A673 (cell line): Measurements from ENCODE around the gene PCBP3. TPM values are rescaled to one million over a fixed set of nuclear protein-coding genes. Genes with fewer than 3 reads are reported as not detected.

Experiments
- BruUV-seq: library from RNA; stranded (reverse); fragments of 400-500 nt; replicated peaks from 2 replicates; lab custom pipeline; 2021; lab: Mats Ljungman, UMichigan
- CTCF ChIA-PET: fragments of 300-600 bp; sonication (Branson Sonifier 250); formaldehyde crosslinking; loops from one replicate; lab custom pipeline; 2022; ENCODE audit warnings: antibody characterized with exemption; lab: Charles Lee
- POLR2A ChIA-PET: fragments of 300-600 bp; sonication (Branson Sonifier 250); formaldehyde crosslinking; loops from one replicate; lab custom pipeline; 2022; ENCODE audit warnings: antibody characterized with exemption; ENCODE audit not compliant: low non-redundant PET; lab: Charles Lee
- DNase-seq: peaks from one replicate; pipeline ENCODE4 v3.0.0-alpha.2; 2015; ENCODE audit warnings: low spot score
- H3K27ac ChIP-seq: fragments of 200-600 bp; sonication (generic); 2 replicates; pipeline ENCODE4 v1.5.1; 2016; ENCODE audit warnings: mixed run types, low read depth, mild to moderate bottlenecking, mixed read lengths, antibody characterized with exemption, low read length; ENCODE audit not compliant: poor library complexity, severe bottlenecking
- H3K27me3 ChIP-seq: fragments of 200-600 bp; sonication (generic); replicated peaks from 2 replicates; pipeline ENCODE4 v1.6.1; 2017; ENCODE audit warnings: mixed run types, low read depth, mild to moderate bottlenecking, mixed read lengths, antibody characterized with exemption, low read length; ENCODE audit not compliant: insufficient read depth, poor library complexity
- H3K36me3 ChIP-seq: fragments of 200-600 bp; sonication (generic); 2 replicates; pipeline ENCODE4 v1.6.1; 2016; ENCODE audit warnings: mixed run types, mild to moderate bottlenecking, mixed read lengths, antibody characterized with exemption, low read length; ENCODE audit not compliant: insufficient read depth, poor library complexity, severe bottlenecking
- H3K4me1 ChIP-seq: fragments of 200-600 bp; sonication (generic); 2 replicates; pipeline ENCODE4 v1.6.1; 2017; ENCODE audit warnings: mixed run types, mild to moderate bottlenecking, mixed read lengths, antibody characterized with exemption, low read length; ENCODE audit not compliant: insufficient read depth, poor library complexity, severe bottlenecking
- H3K4me3 ChIP-seq: fragments of 200-600 bp; sonication (generic); 2 replicates; pipeline ENCODE4 v1.5.1; 2016; ENCODE audit warnings: low read depth, mixed run types, mild to moderate bottlenecking, mixed read lengths, low read length; ENCODE audit not compliant: poor library complexity, severe bottlenecking
- H3K9me3 ChIP-seq: fragments of 200-600 bp; sonication (generic); 2 replicates; pipeline ENCODE4 v1.6.1; 2016; ENCODE audit warnings: mixed run types, low read depth, mild to moderate bottlenecking, mixed read lengths, antibody characterized with exemption, low read length; ENCODE audit not compliant: poor library complexity, severe bottlenecking
- EZH2 ChIP-seq: fragments of 200-600 bp; sonication (generic); IDR thresholded peaks from 2 replicates; pipeline ENCODE4 v1.6.1; 2017; ENCODE audit warnings: borderline replicate concordance, low read depth, mild to moderate bottlenecking, mixed read lengths, antibody characterized with exemption, low read length; ENCODE audit not compliant: poor library complexity, severe bottlenecking
- intact Hi-C: fragments of 100-400 bp; cut with micrococcal nuclease; formaldehyde crosslinking; loops from one replicate; pipeline ENCODE4 v1.10.0; 2022; ENCODE audit not compliant: unreplicated experiment
- total RNA-seq: library from RNA; stranded (reverse); gene quantifications from 2 replicates; pipeline ENCODE4 v1.2.3, GENCODE V29; 2021
- TF ChIP-seq, protein P1 (sequence below): fragments of 300-800, 200-600 bp; sonication (generic); conservative IDR thresholded peaks from 2 replicates; pipeline ENCODE4 v1.5.1; 2017; ENCODE audit warnings: low read depth, mild to moderate bottlenecking, antibody characterized with exemption, low read length, moderate library complexity, mixed read lengths

The PCBP3 gene
- total RNA-seq, 1 experiment from 2014 or later = 25.6 TPM

DNA sequence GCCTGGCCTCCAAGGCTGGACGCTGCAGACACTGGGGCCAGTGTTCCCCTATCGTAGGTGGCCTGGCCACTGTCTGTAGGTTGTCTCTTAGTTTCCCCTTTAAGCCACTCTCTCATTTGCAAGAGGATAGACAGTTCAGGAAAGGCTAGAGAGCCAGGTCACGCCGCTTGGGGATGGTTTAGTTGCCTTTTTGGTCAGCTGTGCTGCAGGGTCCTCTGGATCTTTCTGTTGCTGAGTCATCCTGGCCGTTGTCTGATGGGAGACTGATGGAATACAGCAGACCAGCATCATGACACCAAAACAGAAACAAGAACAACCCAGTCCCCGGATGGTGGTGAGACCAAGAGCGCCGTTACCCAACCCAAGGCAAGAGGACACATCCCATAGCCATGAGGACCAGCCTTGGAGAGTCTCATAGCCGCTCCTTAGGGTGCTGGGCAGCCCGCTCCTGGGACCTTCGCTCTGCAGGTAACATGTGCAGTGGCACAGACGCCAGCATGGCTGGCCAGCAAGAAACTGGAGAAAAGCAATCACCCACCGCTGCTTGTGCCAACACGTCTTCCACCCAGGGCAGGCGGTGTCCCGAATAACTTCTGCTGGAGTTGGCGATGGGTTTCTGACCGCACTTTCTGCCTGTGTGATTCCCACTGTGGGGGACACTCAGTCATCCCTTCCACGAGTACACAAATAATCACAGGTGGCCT lies 258.9 kb downstream of the PCBP3 start:
- CTCF ChIA-PET = no interaction called here

DNA sequence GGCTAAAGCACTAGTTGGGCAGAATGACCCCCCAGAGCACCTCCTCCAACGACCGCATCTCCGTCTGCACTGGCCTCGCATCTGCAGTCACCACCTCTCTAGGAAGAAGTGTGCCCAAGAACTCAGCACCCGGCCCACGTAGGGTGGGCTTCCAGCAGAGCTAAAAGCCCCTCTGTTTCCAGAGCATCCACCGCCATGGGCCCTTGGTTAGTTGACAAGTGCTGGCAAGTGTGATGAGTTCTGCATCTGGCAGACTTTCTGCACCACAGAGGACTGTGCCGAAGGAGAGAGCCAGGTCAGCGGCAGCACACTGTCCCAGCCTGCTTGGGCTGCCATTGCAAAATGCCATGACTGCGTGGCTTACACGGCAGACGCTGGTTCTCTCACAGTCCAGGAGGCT lies 261.7 kb downstream of the PCBP3 start:
- Histone ChIP-seq H3K27me3 (no peaks in the 10 kb centered on the region), H3K36me3 (no peaks in the 10 kb centered on the region), H3K4me3 (no peak overlapping the region), H3K27ac (no peak overlapping the region), H3K9me3 (no peaks in the 10 kb centered on the region), H3K4me1 (peaks cover 2% of the 10 kb centered on the region)
- DNase-seq = no peak
- intact Hi-C loops = no loop called here
- ChIA-PET CTCF (no interaction called here), POLR2A (no interaction called here)
- no peak for TF ChIP-seq EZH2
- TF ChIP-seq, protein P1, sequence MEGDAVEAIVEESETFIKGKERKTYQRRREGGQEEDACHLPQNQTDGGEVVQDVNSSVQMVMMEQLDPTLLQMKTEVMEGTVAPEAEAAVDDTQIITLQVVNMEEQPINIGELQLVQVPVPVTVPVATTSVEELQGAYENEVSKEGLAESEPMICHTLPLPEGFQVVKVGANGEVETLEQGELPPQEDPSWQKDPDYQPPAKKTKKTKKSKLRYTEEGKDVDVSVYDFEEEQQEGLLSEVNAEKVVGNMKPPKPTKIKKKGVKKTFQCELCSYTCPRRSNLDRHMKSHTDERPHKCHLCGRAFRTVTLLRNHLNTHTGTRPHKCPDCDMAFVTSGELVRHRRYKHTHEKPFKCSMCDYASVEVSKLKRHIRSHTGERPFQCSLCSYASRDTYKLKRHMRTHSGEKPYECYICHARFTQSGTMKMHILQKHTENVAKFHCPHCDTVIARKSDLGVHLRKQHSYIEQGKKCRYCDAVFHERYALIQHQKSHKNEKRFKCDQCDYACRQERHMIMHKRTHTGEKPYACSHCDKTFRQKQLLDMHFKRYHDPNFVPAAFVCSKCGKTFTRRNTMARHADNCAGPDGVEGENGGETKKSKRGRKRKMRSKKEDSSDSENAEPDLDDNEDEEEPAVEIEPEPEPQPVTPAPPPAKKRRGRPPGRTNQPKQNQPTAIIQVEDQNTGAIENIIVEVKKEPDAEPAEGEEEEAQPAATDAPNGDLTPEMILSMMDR = no peak
- no TSS peak for BruUV-seq

More for the DNA sequence above, 258.9 kb downstream of the PCBP3 start:
- H3K9me3 ChIP-seq = no peaks in the 10 kb centered on the region
- BruUV-seq = no TSS peak
- H3K4me1 ChIP-seq = no peaks in the 10 kb centered on the region
- no peak for DNase-seq
- H3K27me3 ChIP-seq = no peaks in the 10 kb centered on the region
- POLR2A ChIA-PET = no interaction called here
- no peak overlapping the region for H3K4me3 ChIP-seq
- no peaks in the 10 kb centered on the region for H3K36me3 ChIP-seq
- H3K27ac ChIP-seq = no peak overlapping the region
- TF ChIP-seq, protein P1 = no peak
- no peak for TF ChIP-seq EZH2
- intact Hi-C loops = no loop called here

DNA sequence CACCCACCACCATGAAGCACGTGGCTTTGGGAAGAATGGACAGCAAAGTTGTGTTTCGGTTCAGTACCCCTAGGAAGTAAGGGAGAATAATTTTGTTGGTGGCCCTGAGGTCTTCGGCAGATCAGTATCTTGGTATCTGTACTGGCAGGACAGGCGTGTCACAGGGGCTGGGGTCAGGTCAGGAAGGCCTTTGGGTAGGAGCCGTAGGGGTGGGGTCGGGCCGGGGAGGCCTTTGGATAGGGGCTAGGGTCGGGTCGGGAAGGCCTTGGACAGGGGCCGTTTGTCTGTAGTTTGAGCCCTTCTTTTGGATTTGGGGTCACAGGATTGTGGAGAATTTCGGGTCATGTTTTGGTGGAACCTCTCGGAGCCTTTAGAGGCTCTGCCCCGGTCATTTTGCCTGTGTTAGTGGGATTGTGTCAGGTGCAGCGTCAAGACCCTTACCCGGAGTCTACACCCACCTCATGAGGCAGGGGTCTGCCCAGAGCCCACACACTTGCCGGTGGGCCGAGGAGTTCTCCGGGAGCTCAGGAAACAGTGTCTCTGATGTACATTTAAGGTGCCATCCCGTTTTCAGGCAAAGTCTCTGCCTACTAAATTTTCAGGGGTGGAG lies 262.8 kb downstream of the PCBP3 start:
- Histone ChIP-seq H3K4me1 (peaks cover 4% of the 10 kb centered on the region), H3K27me3 (no peaks in the 10 kb centered on the region), H3K36me3 (no peaks in the 10 kb centered on the region), H3K27ac (no peak overlapping the region), H3K4me3 (no peak overlapping the region), H3K9me3 (no peaks in the 10 kb centered on the region)
- BruUV-seq = no TSS peak
- TF ChIP-seq, protein P1 = no peak
- TF ChIP-seq EZH2 = no peak
- CTCF ChIA-PET = no interaction called here
- DNase-seq = no peak
- POLR2A ChIA-PET = no interaction called here
- intact Hi-C loops = no loop called here
